C4-2B (cell line): Measurements from ENCODE around the gene P3H2.

Experiments
- ZFX ChIP-seq: fragments of 450-650 bp; IDR thresholded peaks from 2 replicates; pipeline ENCODE4 v1.6.1; 2017
- TF ChIP-seq, protein P1 (sequence below): fragments of 450-650 bp; conservative IDR thresholded peaks from 2 replicates; pipeline ENCODE4 v1.5.1; 2017; ENCODE audit warnings: mild to moderate bottlenecking

DNA sequence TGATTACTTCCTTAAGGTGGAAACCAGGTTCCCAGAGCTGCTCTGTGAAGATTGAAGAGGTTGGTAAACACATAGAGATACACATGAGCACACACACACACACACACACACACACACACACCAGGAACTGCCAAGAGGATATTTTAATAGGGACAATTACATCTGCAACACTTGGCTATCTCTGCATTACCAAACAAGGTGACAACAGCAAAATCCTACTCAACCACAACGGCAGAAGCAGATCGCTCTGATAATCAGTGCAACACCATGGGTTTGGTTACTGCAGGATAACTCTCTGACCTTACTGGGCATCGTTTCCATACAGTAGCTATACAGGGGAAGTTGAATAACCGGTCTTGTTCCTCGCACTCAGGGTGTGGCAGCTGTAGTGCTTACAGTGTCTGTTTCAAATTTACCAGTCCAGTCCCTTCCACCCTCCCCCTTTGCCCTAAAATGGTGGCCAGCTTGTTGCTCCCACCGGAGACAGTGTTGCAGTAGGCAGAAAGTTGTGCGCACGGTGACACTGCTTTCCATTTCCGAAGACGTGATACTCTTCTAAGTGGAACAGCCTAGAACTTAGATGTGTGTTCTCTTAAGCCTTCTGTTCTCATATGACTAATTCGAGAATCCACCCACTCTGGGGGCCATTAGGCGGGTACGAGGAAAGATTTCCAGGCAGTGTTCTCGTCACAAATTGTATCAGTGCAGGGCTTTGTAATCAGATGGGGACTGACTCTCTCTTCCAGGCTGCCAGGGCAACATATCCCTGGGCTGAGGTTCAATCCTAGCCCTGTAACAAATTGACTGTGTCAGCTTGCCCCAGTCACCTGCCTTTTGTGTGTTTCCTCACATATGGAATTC lies 176.2 kb downstream of the P3H2 start:
- TF ChIP-seq, protein P1, sequence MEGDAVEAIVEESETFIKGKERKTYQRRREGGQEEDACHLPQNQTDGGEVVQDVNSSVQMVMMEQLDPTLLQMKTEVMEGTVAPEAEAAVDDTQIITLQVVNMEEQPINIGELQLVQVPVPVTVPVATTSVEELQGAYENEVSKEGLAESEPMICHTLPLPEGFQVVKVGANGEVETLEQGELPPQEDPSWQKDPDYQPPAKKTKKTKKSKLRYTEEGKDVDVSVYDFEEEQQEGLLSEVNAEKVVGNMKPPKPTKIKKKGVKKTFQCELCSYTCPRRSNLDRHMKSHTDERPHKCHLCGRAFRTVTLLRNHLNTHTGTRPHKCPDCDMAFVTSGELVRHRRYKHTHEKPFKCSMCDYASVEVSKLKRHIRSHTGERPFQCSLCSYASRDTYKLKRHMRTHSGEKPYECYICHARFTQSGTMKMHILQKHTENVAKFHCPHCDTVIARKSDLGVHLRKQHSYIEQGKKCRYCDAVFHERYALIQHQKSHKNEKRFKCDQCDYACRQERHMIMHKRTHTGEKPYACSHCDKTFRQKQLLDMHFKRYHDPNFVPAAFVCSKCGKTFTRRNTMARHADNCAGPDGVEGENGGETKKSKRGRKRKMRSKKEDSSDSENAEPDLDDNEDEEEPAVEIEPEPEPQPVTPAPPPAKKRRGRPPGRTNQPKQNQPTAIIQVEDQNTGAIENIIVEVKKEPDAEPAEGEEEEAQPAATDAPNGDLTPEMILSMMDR, result no peak
- TF ChIP-seq ZFX, result no peak
